Ecto neural progenitor cell (in vitro differentiated cells): ENCODE data around the gene SGIP1.
"Not testable (repeated sequence)": the region's sequence is repeated elsewhere in the genome, so short reads cannot be mapped to it uniquely, and the experiment has no call there.

Experiments used
- DNase-seq: peaks from one replicate; pipeline ENCODE4 v3.0.0-alpha.2; 2018; ENCODE audit warnings: low spot score

SGIP1 gene

DNA sequence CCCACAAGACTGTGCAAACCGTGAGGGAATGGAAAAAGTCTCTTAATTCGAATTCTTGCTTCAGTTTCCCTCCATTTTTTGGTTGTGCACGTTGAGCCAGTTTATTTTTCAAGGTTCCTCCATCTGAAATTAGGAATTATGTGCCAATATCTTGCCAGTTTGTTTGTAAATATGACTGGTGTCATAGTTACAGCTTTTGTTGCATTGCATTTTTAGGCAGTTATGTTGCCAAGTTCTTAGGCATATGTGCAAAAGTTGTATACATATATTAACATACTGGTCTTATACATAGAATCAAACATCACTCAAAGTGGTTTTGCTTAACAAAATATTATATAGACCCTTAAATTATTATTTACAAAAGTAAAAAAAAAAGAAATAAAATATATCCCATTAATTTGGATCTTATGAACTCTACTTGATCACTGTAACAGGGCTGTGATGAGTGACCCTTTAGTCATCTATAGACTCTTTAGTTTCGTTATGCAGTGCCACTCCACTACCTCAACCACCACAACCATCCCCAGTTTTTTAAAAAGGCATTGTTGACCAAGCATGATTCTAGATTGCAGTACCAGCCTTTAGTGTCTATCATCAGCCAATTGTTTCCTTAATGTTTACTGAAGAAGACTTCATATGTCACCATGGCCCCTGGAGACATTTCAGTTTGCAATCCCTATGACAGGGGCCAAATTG is 197.4 kb downstream of the SGIP1 start:
- no peak for DNase-seq

- no peak for DNase-seq
Measured at GRCh38 chr1:66732407-66733166, 198.6 kb downstream of the SGIP1 start.

DNA sequence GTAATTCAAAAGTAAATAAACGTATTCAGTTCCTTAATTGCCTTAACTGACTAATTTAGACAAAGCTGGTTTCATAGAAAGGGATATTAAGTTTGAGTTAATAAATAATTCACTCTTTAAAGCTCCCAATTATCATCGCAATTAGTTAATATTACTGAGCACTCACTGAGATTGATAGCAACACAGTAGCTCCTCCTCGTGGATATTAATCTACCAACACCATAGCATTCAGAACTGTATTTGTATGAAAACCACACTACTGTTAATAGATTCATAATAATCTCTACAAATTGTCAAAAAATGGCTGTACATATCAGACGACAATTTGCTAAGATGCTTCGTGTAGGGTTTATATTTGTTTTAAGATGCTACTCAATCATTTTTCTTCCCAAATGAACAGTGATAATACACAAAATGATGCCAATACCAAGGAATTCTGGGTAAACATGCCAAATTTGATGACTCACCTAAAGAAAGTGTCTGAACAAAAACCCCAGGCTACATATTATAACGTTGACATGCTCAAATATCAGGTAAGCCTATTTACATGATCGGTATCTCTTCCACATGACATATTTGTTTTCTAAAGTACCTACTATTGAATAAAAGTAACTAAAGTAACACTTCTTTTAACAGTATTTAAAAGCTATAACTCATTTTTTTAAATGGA is 199.5 kb downstream of the SGIP1 start:
- no peak for DNase-seq

DNA sequence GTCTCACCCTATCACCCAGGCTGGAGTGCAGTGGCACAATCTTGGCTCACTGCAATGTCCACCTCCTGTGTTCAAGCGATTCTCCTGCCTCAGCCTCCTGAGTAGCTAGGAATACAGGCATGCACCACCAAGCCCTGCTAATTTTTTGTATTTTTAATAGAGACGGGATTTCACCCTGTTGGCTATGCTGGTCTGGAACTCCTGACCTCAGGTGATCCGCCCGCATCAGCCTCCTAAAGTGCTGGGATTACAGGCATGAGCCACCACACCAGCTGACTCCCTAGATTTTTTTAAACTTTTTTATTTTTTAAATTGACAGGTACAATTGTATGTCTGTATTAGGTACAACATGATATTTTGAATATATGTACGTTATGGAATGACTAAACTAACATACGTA is 200.6 kb downstream of the SGIP1 start:
- DNase-seq = not testable (repeated sequence)

DNA sequence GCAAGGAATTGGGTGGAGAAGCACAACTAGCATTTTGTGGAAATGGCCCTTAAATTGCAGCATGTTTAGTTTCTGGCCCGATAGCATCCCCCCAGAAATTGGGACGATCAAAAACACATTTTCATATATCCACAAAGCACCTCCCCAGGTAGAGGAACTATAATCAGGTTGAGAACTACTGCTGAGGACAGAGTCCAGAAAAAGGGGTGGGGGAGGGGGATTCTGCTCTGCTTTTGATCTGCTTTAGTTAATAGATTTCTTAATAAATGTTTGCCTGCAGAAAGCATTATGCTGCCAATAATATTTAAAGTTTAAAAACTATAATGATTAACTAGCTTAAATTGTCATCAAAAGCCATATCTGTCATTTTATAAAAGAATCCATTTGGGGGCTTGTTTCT is 203.9 kb downstream of the SGIP1 start:
- DNase-seq = no peak

DNA sequence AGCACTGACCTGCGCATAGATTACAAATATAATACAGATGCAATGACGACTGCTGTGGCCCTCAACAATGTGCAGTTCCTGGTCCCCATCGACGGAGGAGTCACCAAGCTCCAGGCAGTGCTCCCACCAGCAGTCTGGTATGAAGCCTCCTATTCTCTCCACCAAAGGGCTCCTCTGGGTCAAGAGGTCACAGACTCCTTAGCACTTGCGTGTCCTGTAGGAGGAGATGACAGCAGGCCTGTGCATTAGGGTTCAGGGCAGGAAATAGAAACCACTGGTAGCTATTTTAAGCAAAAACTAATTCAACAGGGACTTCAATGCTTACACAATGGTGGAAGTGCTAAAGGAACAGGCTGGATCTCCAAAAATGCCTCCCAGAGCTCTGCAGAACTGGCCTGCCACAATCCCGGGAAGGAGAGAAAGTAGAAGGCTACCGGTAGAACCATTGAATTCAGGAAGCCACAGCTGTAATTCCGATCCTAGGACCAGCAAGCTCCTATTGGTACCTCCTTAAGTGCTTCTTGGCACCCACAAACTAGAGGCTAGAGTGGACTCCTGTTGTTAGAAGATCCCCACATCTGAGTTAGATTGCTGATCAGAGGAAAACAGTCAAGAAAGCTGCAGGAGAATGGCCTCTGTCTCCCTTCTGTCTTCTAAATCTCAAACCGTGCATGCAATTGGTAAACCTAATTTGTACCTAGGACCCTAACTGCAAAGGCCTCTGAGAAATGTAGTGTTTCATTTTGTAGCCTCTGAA is 205.6 kb downstream of the SGIP1 start:
- DNase-seq = no peak

DNA sequence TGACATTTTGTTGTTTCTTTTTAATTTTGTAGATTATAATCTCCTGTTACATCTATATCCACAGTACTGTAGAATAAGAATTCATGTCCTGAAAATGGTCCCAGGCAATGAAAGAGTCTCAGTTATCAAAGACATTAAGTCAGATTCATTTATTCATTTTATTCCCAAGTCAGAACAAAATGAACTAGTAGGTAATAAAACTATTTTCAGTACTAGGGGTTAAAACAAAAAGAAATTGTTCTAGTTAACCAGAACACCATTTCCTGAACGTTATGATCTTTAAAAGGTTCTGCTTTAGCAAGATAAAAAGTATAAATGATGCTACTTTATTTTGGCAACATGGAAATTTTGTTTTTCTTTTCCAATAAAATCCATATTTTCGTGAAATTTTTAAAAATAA is 211.5 kb downstream of the SGIP1 start:
- DNase-seq = no peak

- DNase-seq = no peak
Measured at GRCh38 chr1:66747501-66747900, 213.5 kb downstream of the SGIP1 start.

GRCh38 chr1:66750577-66750976 is 216.6 kb downstream of the SGIP1 start:
- no peak for DNase-seq

GRCh38 chr1:66751160-66751559 is 217.2 kb downstream of the SGIP1 start:
- DNase-seq = no peak

DNA sequence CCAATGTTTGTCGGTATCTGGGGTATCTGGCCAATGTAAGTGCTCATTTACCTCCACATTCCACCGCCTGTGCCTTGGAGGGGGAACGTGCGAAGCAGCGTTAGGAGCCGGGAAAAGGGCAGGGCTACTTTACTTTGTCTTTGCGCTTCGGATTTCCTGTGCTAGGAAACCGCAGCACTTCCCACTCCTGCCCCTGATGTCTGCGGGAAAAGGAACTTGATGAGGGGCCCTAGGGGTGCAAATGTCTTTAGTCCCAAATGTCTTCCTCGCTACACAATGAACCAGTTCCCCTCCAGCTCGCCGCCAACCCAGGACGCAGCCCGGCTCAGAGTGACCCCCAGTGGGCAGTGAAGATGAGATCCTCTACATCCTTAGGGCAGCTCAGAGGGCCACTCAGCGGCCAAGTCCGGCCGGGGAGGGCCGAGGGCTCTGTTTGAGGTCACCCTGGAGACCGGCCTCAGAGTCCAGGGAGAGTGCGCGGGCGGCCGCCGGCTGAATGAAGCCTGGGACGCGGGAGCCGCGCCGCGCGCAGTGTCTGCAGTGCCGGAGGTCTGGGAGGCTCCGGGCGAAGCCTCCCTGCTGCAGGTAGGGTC is 218.1 kb downstream of the SGIP1 start, which contains the start of gene DYNLT5:
DYNLT5 (plus strand) TSS at position 460 of the 593 bp plus-strand sequence. CDS start 2,200 bp downstream, outside the sequence.
- peak; percentile 83 for DNase-seq

- no peak for DNase-seq
Measured at GRCh38 chr1:66752671-66753371, 218.9 kb downstream of the SGIP1 start.

DNA sequence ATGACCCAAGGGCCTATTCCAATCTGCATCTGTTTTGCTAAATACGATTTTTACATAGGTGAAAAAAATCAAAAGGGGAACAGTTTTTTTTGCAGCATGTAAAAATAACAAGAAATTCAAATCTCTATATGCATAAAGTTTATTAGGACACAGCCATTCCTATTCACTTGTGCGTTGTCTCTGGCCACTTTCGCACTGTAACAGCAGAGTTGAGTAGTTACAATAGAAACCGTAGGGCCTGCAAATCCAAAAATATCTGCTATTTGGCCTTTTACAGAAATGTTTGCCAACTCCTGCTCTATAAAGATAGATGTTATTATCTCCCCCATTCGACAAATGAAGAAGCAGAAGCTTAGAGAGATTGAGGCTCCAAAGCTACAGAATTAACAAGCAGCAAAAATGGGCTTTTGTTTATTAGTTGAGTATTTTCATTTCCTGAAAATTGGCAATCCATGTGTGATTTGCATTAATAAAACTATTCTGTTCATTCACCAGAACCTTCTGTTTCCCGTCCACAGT is 223.8 kb downstream of the SGIP1 start:
- no peak for DNase-seq

DNA sequence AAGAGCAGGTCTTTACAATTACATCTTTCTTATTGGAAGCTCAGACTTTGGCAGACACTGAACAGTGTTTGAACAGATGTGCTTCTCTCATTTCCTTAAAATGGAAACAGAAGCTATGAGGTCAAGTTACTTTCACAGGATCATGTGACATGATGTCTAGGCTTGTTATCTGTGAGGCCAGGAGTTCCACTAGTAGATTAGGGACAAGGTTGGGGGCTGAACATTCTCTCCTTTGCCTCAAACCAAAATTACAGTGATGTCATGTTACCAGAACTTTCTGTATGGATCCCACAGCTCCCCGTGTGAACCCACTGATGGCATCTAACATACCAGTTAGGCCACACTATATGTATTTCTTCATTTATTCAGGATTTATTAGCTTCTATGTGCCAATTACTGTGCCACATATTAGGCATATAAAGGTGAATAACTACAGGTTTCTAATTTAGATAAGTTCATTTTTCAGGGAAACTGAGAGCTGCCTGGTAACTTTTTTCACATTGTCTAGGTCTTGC is 224.3 kb downstream of the SGIP1 start:
- no peak for DNase-seq

GRCh38 chr1:66760506-66760905 is 226.6 kb downstream of the SGIP1 start:
- DNase-seq = no peak

GRCh38 chr1:66761221-66761620 is 227.3 kb downstream of the SGIP1 start:
- DNase-seq = no peak

DNA sequence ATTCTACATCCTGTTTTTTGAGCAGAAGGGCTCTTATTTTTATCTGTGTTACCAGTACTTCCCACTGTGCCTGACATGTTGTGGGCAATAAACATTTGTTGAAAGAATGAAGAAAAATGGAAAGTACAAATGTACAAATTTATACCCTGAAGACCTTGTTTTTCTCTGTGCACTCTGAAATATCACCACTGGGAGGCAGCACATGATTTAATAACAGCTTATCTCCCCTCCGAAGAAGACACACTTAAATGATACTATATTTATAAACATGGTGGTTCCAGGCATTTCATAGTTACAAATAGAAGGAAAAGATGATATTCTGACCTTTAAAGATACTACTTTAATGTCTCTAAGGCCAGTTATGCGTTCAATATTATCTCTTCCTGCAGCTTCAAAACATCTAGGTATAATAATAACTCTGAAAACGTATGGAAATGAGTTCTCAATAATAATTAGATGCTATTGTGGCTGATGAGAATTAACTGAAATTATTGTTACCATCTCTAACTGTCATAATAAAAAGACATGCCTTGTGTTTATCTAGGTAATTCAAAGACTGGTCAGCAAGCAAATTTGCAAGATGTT is 231.1 kb downstream of the SGIP1 start:
- no peak for DNase-seq

DNA sequence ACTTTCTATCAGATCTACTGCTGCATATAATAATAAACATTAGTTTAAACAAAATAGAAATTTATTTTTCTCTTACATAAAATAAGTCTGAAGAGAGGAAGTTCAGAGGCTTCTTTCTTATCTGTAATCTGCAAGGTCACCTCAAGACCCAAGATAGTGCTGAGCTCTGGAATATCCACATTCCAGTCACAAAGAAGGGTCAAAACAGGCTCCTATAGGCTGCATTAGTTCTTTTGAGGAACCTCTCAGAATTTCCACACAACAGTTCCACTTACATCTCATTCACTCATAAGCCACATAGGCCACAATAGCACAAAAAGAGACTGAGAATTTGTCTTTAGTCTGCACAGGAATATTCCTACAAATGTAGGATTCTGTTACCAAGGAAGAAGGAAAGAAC is 233.7 kb downstream of the SGIP1 start:
- DNase-seq = no peak

DNA sequence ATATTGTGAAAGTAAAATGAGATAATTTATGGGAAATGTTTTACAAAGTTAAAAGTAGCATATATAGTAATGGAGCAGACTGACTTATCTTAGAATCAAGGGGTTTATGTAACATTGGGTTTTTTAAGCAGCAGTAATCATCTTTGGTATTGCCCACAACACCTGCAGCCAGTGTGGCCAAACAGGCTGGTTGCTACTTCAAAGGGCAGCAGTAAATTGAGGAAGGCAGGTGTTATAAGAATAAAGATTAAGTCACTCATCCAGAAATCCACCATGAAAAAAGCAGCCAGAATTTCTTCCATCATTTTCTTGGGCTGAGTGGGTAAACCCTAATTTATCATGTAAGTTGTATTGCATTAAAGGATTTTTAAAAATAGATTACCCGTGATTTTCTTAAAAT is 235.0 kb downstream of the SGIP1 start:
- DNase-seq = no peak

DNA sequence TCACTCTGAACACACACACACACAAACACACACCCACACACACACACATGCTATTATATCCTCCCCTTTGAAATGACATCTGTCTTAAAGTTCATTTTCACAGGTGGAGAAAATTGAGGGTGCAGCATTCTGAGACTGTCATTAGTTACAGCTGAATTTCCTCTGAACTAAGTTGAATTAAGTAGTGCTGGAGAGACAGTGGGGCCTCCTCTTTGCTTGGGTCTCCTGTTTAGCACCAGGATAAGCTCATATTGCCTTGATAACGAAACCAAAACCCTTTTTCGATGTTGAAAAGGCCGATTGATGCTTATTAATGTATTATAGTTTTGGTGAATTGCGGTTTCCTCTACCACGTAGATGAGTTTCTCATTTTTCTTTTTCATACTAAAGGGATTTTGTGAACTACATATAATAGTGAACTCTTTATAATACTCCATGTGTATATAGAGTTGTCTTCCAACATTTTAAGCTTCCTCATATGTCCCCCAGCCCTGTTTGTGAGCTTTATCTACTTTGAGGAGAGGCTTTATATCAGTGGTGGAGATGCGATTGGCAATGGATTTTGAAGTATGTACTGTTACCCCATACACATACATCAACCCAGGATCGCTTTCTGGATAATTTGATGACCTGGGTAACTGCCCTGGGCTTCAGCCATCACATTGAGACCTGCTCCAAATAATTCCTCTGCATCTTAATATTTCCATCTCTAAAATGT is 235.7 kb downstream of the SGIP1 start:
- no peak for DNase-seq
